Neural progenitor cell (in vitro differentiated cells): ENCODE results near the gene MERTK. TPM values are rescaled to one million over a fixed set of nuclear protein-coding genes. Genes with fewer than 3 reads are reported as not detected.

ENCODE experiments used
- DNase-seq: peaks from one replicate; pipeline ENCODE4 v3.0.0-alpha.2; 2016; ENCODE audit warnings: low spot score
- H2AFZ ChIP-seq: fragments of 200-600 bp; sonication (generic); replicated peaks from 2 replicates; pipeline ENCODE4 v1.6.1; 2016; ENCODE audit warnings: antibody characterized with exemption
- H3F3A ChIP-seq: fragments of 200-600 bp; sonication (generic); 2 replicates; pipeline ENCODE4 v1.6.1; 2016; ENCODE audit warnings: antibody characterized with exemption, low read depth
- H3K27ac ChIP-seq: fragments of 200-600 bp; sonication (generic); 2 replicates; pipeline ENCODE4 v1.5.1; 2016; ENCODE audit warnings: mild to moderate bottlenecking
- H3K27me3 ChIP-seq: fragments of 200-600 bp; sonication (generic); 2 replicates; pipeline ENCODE4 v1.6.1; 2016; ENCODE audit warnings: mild to moderate bottlenecking, moderate library complexity
- H3K36me3 ChIP-seq: fragments of 200-600 bp; sonication (generic); 2 replicates; pipeline ENCODE4 v1.5.1; 2016
- H3K4me1 ChIP-seq: fragments of 200-600 bp; sonication (generic); 2 replicates; pipeline ENCODE4 v1.6.1; 2016; ENCODE audit warnings: mixed run types
- H3K4me2 ChIP-seq: fragments of 200-600 bp; sonication (generic); 2 replicates; pipeline ENCODE4 v1.6.1; 2016
- H3K4me3 ChIP-seq: fragments of 200-600 bp; sonication (generic); 2 replicates; pipeline ENCODE4 v1.5.1; 2016
- H3K79me2 ChIP-seq: fragments of 200-600 bp; sonication (generic); 2 replicates; pipeline ENCODE4 v1.6.1; 2016; ENCODE audit warnings: low read depth
- H3K9ac ChIP-seq: fragments of 200-600 bp; sonication (generic); 2 replicates; pipeline ENCODE4 v1.6.1; 2016
- H3K9me3 ChIP-seq: fragments of 200-600 bp; sonication (generic); 2 replicates; pipeline ENCODE4 v1.5.1; 2016; ENCODE audit warnings: low read depth
- H4K20me1 ChIP-seq: fragments of 200-600 bp; sonication (generic); 2 replicates; pipeline ENCODE4 v1.6.1; 2016; ENCODE audit warnings: low read depth
- H3K27ac Mint-ChIP-seq: 3 replicates; pipeline ENCODE4 v1.8.0; 2021; ENCODE audit warnings: mixed read lengths
- H3K27me3 Mint-ChIP-seq: 2 replicates; pipeline ENCODE4 v1.8.0; 2022; ENCODE audit warnings: low read depth, mild to moderate bottlenecking, inconsistent platforms, moderate library complexity, mixed read lengths; ENCODE audit not compliant: insufficient read depth
- H3K36me3 Mint-ChIP-seq: 3 replicates; pipeline ENCODE4 v1.8.0; 2021; ENCODE audit warnings: mixed read lengths
- H3K4me1 Mint-ChIP-seq: 3 replicates; pipeline ENCODE4 v1.8.0; 2021; ENCODE audit warnings: mixed read lengths
- H3K4me3 Mint-ChIP-seq: 3 replicates; pipeline ENCODE4 v1.8.0; 2021; ENCODE audit warnings: mild to moderate bottlenecking, moderate library complexity, mixed read lengths
- H3K9me3 Mint-ChIP-seq: 3 replicates; pipeline ENCODE4 v1.8.0; 2020; ENCODE audit warnings: mixed read lengths
- EZH2 ChIP-seq: fragments of 200-600 bp; sonication (generic); IDR thresholded peaks from 2 replicates; pipeline ENCODE4 v1.6.1; 2017; ENCODE audit warnings: antibody characterized with exemption, mild to moderate bottlenecking, moderate library complexity
- EZH2phosphoT487 ChIP-seq: fragments of 200-600 bp; sonication (generic); IDR thresholded peaks from 2 replicates; pipeline ENCODE4 v1.6.1; 2017; ENCODE audit warnings: antibody characterized with exemption
- total RNA-seq: library from RNA; depleted of rRNA; stranded (reverse); fragments of >200 nt; gene quantifications from 2 replicates; pipeline ENCODE4 v1.2.3, GENCODE V29; 2015; ENCODE audit warnings: low replicate concordance
- TF ChIP-seq, protein P1 (sequence below): fragments of 200-600 bp; sonication (generic); IDR thresholded peaks from 2 replicates; pipeline ENCODE4 v1.5.1; 2017; ENCODE audit warnings: antibody characterized with exemption, mild to moderate bottlenecking

MERTK gene
- total RNA-seq, 1 donor from 2014 or later, result 6.1 TPM

DNA sequence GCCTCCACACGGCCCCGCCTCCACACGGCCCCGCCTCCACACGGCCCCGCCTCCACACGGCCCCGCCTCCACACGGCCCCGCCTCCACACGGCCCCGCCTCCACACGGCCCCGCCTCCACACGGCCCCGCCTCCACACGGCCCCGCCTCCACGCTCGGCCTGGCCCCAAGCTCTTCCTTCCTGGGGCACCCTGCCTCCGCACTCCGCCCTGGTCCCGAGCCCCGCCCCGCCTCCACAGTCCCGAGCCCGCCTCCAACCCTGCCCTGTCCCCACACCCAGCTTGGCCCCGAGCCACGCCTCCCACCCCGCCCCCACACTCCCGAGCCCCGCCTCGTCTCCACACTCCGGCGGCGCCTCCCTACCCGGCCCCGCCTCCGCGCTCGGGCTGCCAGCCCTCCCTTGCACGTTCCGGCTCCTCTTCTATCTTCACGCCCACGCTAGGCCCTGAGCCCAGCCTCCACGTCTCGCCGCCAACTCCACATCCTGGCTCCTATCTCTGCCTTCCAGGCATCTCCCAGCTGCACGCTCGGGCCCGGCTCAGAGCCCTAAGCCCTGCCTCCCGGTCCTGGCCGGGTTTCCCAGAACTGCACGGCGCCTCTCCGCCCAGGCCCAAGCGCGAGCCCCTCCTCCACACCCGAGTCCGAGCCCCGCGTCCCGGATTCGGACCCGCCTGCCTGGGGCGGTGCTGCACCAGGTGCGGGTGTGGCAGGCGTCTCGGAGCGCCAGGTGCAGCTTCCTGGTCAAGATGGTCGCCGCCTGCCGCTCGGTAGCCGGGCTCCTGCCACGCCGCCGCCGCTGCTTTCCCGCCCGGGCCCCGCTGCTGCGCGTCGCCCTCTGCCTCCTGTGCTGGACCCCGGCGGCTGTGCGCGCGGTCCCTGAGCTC lies 156.7 kb downstream of the MERTK start, which contains the start of gene TMEM87B:
Gene TMEM87B (plus strand): TSS at position 423 of the 883 bp plus-strand sequence. CDS start 323 bp downstream, at position 746.
- Histone ChIP-seq H2AFZ (peak within 1 kb of the TSS; percentile 93), H3K4me3 (peak within 1 kb of the TSS; percentile 77), H3K4me1 (peaks cover 7% of the 10 kb centered on the region), H3K36me3 (no peaks in the 10 kb centered on the region), H4K20me1 (no peaks in the 10 kb centered on the region), H3K79me2 (no peaks in the 10 kb centered on the region), H3K27ac (peak within 1 kb of the TSS; percentile 56), H3K9me3 (no peaks in the 10 kb centered on the region), H3K4me2 (peak within 1 kb of the TSS; percentile 77), H3K9ac (peak within 1 kb of the TSS; percentile 28), H3K27me3 (peaks cover 5% of the 10 kb centered on the region), H3F3A (peaks cover 20% of the 10 kb centered on the region)
- Mint-ChIP-seq H3K4me3 (peak within 1 kb of the TSS; percentile 93), H3K36me3 (peaks cover 14% of the 10 kb centered on the region), H3K27me3 (peaks cover 2% of the 10 kb centered on the region), H3K9me3 (peaks cover under 1% of the 10 kb centered on the region), H3K4me1 (peaks cover 14% of the 10 kb centered on the region), H3K27ac (peak within 1 kb of the TSS; percentile 91)
- TF ChIP-seq, protein P1, sequence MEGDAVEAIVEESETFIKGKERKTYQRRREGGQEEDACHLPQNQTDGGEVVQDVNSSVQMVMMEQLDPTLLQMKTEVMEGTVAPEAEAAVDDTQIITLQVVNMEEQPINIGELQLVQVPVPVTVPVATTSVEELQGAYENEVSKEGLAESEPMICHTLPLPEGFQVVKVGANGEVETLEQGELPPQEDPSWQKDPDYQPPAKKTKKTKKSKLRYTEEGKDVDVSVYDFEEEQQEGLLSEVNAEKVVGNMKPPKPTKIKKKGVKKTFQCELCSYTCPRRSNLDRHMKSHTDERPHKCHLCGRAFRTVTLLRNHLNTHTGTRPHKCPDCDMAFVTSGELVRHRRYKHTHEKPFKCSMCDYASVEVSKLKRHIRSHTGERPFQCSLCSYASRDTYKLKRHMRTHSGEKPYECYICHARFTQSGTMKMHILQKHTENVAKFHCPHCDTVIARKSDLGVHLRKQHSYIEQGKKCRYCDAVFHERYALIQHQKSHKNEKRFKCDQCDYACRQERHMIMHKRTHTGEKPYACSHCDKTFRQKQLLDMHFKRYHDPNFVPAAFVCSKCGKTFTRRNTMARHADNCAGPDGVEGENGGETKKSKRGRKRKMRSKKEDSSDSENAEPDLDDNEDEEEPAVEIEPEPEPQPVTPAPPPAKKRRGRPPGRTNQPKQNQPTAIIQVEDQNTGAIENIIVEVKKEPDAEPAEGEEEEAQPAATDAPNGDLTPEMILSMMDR, result no peak
- no peak for TF ChIP-seq EZH2phosphoT487
- TF ChIP-seq EZH2, result no peak
- peak; percentile 98 for DNase-seq

DNA sequence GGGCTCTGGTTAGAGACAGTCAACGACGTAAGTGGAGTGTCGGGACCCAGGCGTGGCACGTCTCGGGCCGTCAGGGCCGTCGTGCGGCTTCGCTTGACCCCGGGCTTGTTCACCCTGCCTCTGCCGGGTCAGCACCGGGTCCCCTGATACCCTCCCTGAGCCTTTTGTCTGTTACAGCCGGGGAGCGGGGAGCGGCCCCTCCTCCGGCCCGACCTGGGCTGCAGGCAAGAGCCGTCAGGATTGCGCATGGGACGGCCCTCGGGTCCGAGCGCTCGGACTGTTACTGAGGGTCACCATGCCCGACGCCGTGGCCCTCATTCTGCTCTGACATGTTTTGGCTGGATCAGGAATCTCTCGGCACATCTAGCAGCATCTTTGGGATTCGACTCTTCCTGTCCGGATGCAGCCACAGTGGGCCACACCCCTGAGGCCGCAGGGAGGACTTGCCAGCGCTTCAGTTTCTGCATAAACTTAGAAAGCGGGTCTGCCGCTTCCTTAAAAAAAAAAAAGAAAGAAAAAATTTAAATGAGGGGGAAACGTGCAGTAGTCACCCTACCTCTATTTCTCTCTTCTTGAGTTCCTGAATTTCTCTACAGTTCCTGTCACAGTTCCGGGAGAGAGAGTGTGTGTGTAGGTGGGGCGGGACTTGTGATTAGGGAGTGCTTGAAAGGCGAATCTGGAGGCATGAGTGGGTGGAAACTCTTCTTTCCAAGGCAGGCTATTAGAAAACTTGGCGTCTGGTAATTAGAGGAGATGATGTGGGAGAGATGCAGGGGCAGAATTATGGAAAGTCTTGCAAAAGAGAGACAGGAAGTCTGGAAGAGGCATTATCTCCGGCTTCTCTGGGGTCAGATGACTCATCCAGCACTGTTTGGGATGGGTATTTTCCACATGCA lies 157.6 kb downstream of the MERTK start:
- H3K27me3 Mint-ChIP-seq, result peaks cover 2% of the 10 kb centered on the region
- H3K4me3 Mint-ChIP-seq, result peak overlapping the region; percentile 85
- Histone ChIP-seq H3K4me3 (peak overlapping the region; percentile 77), H3K4me1 (peaks cover 7% of the 10 kb centered on the region), H3K4me2 (peak overlapping the region; percentile 77), H4K20me1 (no peaks in the 10 kb centered on the region), H3K27me3 (peaks cover 5% of the 10 kb centered on the region), H3F3A (peaks cover 20% of the 10 kb centered on the region), H3K36me3 (no peaks in the 10 kb centered on the region), H3K9ac (peak overlapping the region; percentile 28), H2AFZ (peak overlapping the region; percentile 89), H3K27ac (peak overlapping the region; percentile 56), H3K9me3 (no peaks in the 10 kb centered on the region), H3K79me2 (no peaks in the 10 kb centered on the region)
- peaks cover 14% of the 10 kb centered on the region for H3K4me1 Mint-ChIP-seq
- peaks cover 14% of the 10 kb centered on the region for H3K36me3 Mint-ChIP-seq
- TF ChIP-seq EZH2phosphoT487 (peak; percentile 17), EZH2 (no peak)
- TF ChIP-seq, protein P1, result no peak
- no peak overlapping the region for H3K27ac Mint-ChIP-seq
- no peaks in the 10 kb centered on the region for H3K9me3 Mint-ChIP-seq
- peak; percentile 34 for DNase-seq

DNA sequence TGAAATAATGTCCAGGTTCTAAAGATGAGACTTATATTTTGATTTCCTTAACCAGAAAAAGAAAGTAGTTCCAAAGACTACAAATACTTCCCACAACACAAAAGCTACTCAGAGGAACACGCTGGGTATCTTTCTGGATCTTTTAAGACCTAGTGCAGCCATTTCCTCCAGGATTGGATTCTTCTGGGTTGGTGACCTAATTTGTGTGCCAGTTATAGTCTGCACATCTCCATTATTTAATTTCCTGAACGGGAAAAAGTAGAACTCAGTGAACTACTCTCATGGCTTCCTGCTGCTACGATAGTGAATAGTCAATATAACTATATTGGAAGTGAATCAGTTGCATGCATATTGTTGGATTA lies 158.2 kb downstream of the MERTK start:
- H3K9ac ChIP-seq, result no peak overlapping the region

More for the DNA sequence above, 158.2 kb downstream of the MERTK start:
- TF ChIP-seq, protein P1, result no peak
- TF ChIP-seq EZH2 (no peak), EZH2phosphoT487 (no peak)
- Mint-ChIP-seq H3K27me3 (peaks cover 2% of the 10 kb centered on the region), H3K4me3 (peak overlapping the region; percentile 85), H3K27ac (no peak overlapping the region), H3K9me3 (no peaks in the 10 kb centered on the region), H3K36me3 (peaks cover 17% of the 10 kb centered on the region), H3K4me1 (peaks cover 14% of the 10 kb centered on the region)
- DNase-seq, result no peak
- Histone ChIP-seq H2AFZ (no peak overlapping the region), H3K4me1 (peaks cover 7% of the 10 kb centered on the region), H3K9me3 (no peaks in the 10 kb centered on the region), H3K36me3 (no peaks in the 10 kb centered on the region), H3K27me3 (peaks cover 5% of the 10 kb centered on the region), H3K4me3 (peak overlapping the region; percentile 77), H3K27ac (no peak overlapping the region), H3K79me2 (no peaks in the 10 kb centered on the region), H4K20me1 (no peaks in the 10 kb centered on the region), H3F3A (peaks cover 20% of the 10 kb centered on the region), H3K4me2 (peak overlapping the region; percentile 77)
